HepG2 (cell line): ENCODE results near the gene SIGLEC7.

Source experiments
- CTCF ChIP-seq: sonication (generic); formaldehyde crosslinking; IDR thresholded peaks from 2 replicates; pipeline ENCODE4 v1.5.0; 2020; ENCODE audit warnings: mild to moderate bottlenecking, missing genetic modification reagents, moderate library complexity
- KDM2A ChIP-seq: sonication (generic); formaldehyde crosslinking; IDR thresholded peaks from 2 replicates; pipeline ENCODE4 v1.4.0; 2020; ENCODE audit warnings: low read depth, missing genetic modification reagents, borderline replicate concordance
- MTF1 ChIP-seq: sonication (generic); formaldehyde crosslinking; IDR thresholded peaks from 2 replicates; pipeline ENCODE4 v1.5.0; 2020; ENCODE audit warnings: missing genetic modification reagents
- NR2C2 ChIP-seq: sonication (generic); formaldehyde crosslinking; IDR thresholded peaks from 2 replicates; pipeline ENCODE4 v1.4.0; 2020; ENCODE audit warnings: missing genetic modification reagents, mild to moderate bottlenecking, moderate library complexity, borderline replicate concordance
- PHF8 ChIP-seq: sonication (generic); formaldehyde crosslinking; IDR thresholded peaks from 2 replicates; pipeline ENCODE4 v1.5.0; 2020; ENCODE audit warnings: missing genetic modification reagents
- ZNF501 ChIP-seq: sonication (generic); formaldehyde crosslinking; IDR thresholded peaks from 2 replicates; pipeline ENCODE4 v1.5.1; 2020; ENCODE audit warnings: mild to moderate bottlenecking, moderate library complexity, missing genetic modification reagents
- ZNF792 ChIP-seq: IDR thresholded peaks from 2 replicates; pipeline ENCODE4 v1.6.1; 2016

- no peak for TF ChIP-seq PHF8 (CRISPR knock-in tag)
- no peak for TF ChIP-seq CTCF (CRISPR knock-in tag)
- no peak for TF ChIP-seq NR2C2 (CRISPR knock-in tag)
- TF ChIP-seq ZNF501 (CRISPR knock-in tag), result no peak
- no peak for TF ChIP-seq KDM2A (CRISPR knock-in tag)
- TF ChIP-seq MTF1, result no peak
- no peak for TF ChIP-seq ZNF792 (CRISPR knock-in tag)
Measured at GRCh38 chr19:51195616-51196015, 53.5 kb downstream of the SIGLEC7 start.
